Thyroid gland (tissue), 4 donors: ENCODE data around the gene MED9. TPM values are rescaled to one million over a fixed set of nuclear protein-coding genes. Genes with fewer than 3 reads are reported as not detected.

Source experiments
- DNase-seq, 2 donors: peaks; one replicate each; pipeline ENCODE4 v3.0.0-alpha.2; 2019
- H3K27ac ChIP-seq, 3 donors: fragments of 200-600 bp; sonication (generic); 1 replicate in 2 of 3; 2 replicates in 1 of 3; pipeline ENCODE4 v1.5.1; 2016 to 2019; ENCODE audit warnings: mild to moderate bottlenecking in 1 of 3, moderate library complexity in 1 of 3
- H3K27me3 ChIP-seq: fragments of 200-600 bp; sonication (generic); one replicate; pipeline ENCODE4 v1.5.1; 2019
- H3K36me3 ChIP-seq, 2 donors: fragments of 200-600 bp; sonication (generic); one replicate each; pipeline ENCODE4 v1.5.1; 2016 to 2019
- H3K4me1 ChIP-seq, 2 donors: fragments of 200-600 bp; sonication (generic); one replicate each; pipeline ENCODE4 v1.5.1; 2017 to 2019
- H3K4me3 ChIP-seq, 3 donors: fragments of 200-600 bp; sonication (generic); replicated peaks in 1 of 3; 1 replicate in 2 of 3; 2 replicates in 1 of 3; pipeline ENCODE4 v1.5.1; 2016; ENCODE audit warnings: mild to moderate bottlenecking in 1 of 3
- H3K9me3 ChIP-seq: fragments of 200-600 bp; sonication (generic); one replicate; pipeline ENCODE4 v1.5.1; 2017
- CTCF ChIP-seq, 6 experiments: fragments of 200-600 bp in 3 of 6; fragments of 450-650 bp in 3 of 6; sonication (generic) in 3 of 6; IDR thresholded peaks; one replicate each; pipeline ENCODE4 v1.5.1; 2016 to 2019; ENCODE audit warnings: antibody characterized with exemption in 6 of 6, mild to moderate bottlenecking in 2 of 6, inconsistent platforms in 1 of 6, moderate library complexity in 1 of 6
- POLR2A ChIP-seq, 2 donors: fragments of 450-650 bp; IDR thresholded peaks; one replicate each; pipeline ENCODE4 v1.6.1; 2017; ENCODE audit warnings: antibody characterized with exemption in 2 of 2, mild to moderate bottlenecking in 2 of 2, moderate library complexity in 1 of 2
- WGBS, 2 donors: methylation state at CpG; one replicate each; pipeline ENCODE4 v1.1.5; 2017; 5-methylcytosine and 5-hydroxymethylcytosine counted together
- intact Hi-C: fragments of 100-400 bp; cut with DNase I; formaldehyde crosslinking; loops from one replicate; pipeline ENCODE4 v1.15.1; 2023
- total RNA-seq, 4 donors: library from RNA; depleted of rRNA; stranded (reverse); fragments of >200 nt; gene quantifications; one replicate each; pipeline ENCODE4 v1.2.3, GENCODE V29; 2016

MED9 gene
- total RNA-seq, 4 donors from 2014 or later, result 27.9 to 35.4 (median 30.8) TPM

DNA sequence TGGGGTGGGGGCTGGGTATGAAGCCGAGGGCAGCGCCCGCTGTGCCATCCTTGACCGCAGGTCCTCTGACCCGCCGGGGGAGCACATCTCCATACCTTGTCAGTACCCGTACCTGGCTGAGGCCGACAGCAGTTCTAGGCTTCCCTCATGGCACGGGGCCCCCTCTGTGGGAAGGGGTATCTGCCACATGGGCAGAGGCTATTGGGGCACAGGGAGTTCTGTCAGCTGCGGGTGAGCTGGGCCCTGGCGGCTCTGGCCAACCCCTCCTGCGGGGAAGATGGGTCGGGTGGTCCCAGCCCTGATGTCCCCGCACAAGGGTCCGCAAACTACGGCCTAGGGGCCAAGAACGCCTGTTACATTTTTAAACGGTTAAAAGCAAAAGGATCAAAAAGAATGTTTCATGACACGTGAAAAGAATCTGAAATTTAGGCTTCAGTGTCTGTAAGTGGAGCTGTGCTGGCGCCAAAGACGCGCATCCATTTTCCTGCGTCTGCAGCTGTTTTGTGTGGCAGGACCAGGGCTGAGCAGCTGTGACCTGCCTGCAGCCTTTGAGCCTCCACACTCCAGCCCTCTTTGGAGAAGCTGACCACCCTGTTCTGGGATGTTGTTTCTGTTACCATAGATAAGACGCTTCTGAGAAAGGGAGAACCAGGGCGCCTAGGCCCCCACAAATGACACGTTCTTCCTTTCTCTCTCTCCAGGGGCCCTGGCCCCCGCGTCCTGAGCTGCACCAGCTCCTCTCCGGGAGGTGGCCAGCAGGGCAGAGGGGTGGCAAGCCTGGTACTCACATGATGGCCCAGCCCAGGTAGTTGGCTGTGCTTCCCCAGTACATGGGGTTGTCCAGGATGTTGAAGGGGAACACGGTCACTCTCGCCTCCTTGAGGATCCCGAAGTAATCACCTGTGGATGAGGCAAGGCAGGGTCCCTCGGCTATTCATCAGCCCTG, 32.1 kb downstream of the MED9 start:
- DNase-seq, result no peak
- TF ChIP-seq CTCF (IDR thresholded peaks at IDR 0.05) (no peak), POLR2A (IDR thresholded peaks at IDR 0.05) (no peak)
- intact Hi-C loops, result no loop called here
- 92 to 94% methylated on average over 30 to 33 of the region's 33 CpGs for WGBS, 2 donors
- H3K9me3 ChIP-seq, result no peaks in the 10 kb centered on the region
- no peaks in the 10 kb centered on the region for H3K4me1 ChIP-seq
- H3K27ac ChIP-seq, result no peak overlapping the region
- no peaks in the 10 kb centered on the region for H3K27me3 ChIP-seq
- no peaks in the 10 kb centered on the region for H3K36me3 ChIP-seq
- no peak overlapping the region for H3K4me3 ChIP-seq

GRCh38 chr17:17509601-17510425, 33.0 kb downstream of the MED9 start:
- no peaks in the 10 kb centered on the region for H3K36me3 ChIP-seq
- 94 to 95% methylated on average over 17 to 19 of the region's 21 CpGs for WGBS, 2 donors
- H3K27me3 ChIP-seq, result no peaks in the 10 kb centered on the region
- intact Hi-C loops, result no loop called here
- H3K4me3 ChIP-seq, result no peak overlapping the region
- no peak overlapping the region for H3K27ac ChIP-seq
- H3K4me1 ChIP-seq, result no peaks in the 10 kb centered on the region
- no peak for TF ChIP-seq CTCF (IDR thresholded peaks at IDR 0.05)
- TF ChIP-seq POLR2A (IDR thresholded peaks at IDR 0.05), result no peak
- H3K9me3 ChIP-seq, result no peaks in the 10 kb centered on the region
- no peak for DNase-seq

DNA sequence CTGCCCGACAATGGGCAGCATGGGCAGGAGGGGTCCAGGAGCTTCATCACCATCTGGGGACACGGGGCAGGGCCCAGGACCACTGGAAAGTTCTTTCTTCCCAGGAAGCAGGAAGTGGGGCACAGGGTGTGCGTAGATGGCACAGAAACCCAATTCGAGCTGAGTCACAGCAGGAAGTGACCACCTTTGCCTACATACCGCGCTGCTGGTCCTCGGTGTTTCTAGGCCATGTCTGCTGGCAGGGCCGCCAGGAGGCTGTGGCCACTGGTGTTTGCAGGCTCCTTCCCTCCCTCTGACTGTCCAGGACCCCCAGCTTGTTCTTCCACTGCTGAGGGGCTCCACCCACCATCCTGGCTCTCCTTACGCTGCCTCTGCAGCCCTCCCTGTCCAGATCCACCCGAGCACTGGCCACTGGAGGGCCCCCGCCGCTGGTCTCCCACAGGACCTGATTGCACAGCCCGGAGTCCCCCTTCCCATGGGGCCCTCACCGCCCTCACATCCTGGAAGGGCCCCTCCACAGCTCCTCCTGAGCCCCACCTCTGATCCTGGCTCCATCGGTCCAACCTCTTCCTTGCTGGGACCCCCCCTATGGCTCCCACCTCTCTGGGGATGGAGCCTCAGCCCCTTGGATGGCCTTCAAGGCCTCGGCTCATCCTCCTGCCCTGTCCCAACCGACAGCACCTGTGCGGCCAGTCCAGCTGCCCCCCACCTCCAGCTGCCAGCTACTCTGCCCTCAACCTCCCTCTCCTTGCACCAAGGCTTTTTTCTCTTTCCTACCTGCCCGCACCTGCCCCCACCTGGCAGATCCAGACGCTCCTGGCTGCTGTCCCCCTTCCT, 33.9 kb downstream of the MED9 start:
- Histone ChIP-seq H3K4me3 (no peak overlapping the region), H3K9me3 (no peaks in the 10 kb centered on the region), H3K27me3 (no peaks in the 10 kb centered on the region), H3K4me1 (no peaks in the 10 kb centered on the region), H3K36me3 (no peaks in the 10 kb centered on the region), H3K27ac (no peak overlapping the region)
- TF ChIP-seq POLR2A (IDR thresholded peaks at IDR 0.05), result no peak
- no peak for TF ChIP-seq CTCF (IDR thresholded peaks at IDR 0.05)
- intact Hi-C loops, result no loop called here
- 85 to 87% methylated on average over 19 to 20 of the region's 20 CpGs for WGBS, 2 donors
- DNase-seq, result no peak

DNA sequence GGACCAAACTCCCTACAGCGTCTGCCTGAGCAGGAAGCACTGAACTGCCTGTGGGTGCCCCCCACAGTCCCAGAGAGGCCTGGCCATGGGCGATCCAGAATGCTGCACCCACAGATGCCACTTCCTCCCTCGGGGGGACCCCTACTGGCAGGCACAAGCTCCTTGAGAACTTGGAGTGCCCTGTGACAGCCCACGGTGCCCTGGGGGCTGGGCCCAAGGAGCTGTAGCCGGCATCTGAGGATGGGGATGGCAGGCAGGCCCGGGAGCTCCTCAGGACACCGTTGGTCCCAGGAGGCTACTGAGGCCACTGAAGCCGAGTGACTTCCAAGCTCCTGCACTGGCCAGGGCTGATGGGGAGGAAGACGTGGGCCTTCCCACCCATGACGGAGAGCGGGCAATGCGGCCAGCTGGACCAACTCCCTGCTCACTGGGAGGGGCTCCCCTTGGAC, 34.5 kb downstream of the MED9 start:
- Histone ChIP-seq H3K27me3 (no peaks in the 10 kb centered on the region), H3K4me3 (no peak overlapping the region), H3K36me3 (no peaks in the 10 kb centered on the region), H3K9me3 (no peaks in the 10 kb centered on the region), H3K27ac (no peak overlapping the region), H3K4me1 (no peaks in the 10 kb centered on the region)
- intact Hi-C loops, result no loop called here
- 79 to 82% methylated on average over 8 to 9 of the region's 12 CpGs for WGBS, 2 donors
- TF ChIP-seq POLR2A (IDR thresholded peaks at IDR 0.05) (no peak), CTCF (IDR thresholded peaks at IDR 0.05) (no peak)
- DNase-seq, result no peak
